Stimulated activated CD4-positive, alpha-beta T cell treated with anti-CD3 and anti-CD28 coated beads, Interleukin-2, amount 100 ng/mL, for 48 hours (primary cell): ENCODE measurements around the gene SPHKAP.
"Not testable (repeated sequence)": the region's sequence is repeated elsewhere in the genome, so short reads cannot be mapped to it uniquely, and the experiment has no call there.

Experiments used
- DNase-seq, 2 donors: peaks; one replicate each; pipeline ENCODE4 v3.0.0-alpha.2; 2020

SPHKAP gene

DNA sequence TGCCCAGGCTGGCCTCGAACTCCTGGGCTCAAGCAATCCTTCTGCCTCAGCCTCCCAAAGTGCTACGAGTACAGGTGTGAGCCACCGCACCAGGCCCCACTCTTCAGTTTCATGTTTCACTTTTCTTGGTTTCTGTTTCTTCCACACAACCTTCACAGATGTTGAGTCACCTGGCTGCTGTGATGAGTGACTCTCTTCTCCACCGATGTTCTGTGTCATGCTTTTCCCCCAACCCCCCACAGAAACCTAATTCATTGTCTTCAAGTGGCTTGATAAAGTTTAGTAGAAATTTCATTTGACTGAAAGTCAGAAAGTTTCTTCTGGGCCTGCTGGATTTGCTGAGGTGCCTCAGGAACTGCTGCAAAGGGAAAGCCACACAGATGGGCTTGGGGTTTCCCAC lies 78.5 kb downstream of the SPHKAP start:
- no peak for DNase-seq

DNA sequence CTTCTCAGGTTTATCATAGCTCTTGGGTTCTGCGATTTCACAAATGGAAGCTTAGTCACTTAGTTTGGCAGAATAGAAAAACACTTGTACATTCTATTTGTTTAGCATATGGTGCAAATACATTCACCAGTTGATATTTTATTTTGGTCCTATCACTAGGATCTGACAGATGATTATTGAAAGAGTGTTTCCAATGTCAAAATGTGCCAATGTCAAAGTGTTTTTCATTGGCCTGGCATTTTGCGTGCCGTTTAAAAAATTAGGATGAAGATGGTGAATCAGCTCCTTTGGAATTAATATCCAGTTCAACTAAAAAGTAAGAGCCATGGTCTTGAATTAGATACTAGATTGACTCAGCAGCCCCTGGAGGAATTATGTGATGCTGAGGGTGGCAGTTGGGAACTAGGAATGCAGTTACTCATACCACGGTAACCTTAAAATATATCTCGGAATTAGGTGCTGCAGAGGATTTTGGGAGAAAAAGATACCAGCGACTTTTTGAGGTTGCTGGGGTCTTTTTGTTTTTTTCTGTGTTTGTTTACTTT lies 87.0 kb downstream of the SPHKAP start:
- no peak for DNase-seq

DNA sequence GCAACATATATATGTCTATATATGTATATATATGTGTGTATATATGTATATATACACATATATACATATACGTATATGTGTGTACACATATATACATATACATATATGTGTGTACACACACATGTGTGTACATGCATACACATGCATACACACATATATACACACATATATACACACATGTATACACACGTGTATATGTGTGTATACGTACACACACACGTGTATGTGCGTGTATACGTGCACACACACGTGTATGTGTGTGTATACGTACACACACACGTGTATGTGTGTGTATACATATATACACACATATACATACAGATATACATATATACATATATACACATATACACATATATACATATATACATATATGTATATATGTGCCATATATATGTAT lies 89.4 kb downstream of the SPHKAP start:
- DNase-seq: no peak

DNA sequence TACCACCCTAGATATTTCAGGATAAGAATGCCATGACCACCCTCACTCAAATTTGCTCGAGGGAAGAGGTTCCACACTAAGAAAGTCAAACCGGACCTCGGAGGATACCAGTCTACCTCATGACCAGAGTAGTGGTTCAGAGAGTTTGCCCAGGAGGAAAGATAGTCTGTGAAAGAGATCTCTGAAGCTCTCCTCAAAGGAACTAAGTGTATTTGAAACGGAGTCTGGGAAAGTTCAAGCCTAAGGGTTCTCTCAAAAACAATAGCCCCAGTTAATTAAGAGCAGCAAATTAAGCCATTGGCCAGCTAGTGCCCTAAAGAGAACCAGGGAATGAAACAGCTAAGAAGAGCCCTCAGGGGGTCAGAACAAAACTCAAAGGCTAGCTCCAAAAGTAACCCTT lies 94.9 kb downstream of the SPHKAP start:
- DNase-seq: no peak

DNA sequence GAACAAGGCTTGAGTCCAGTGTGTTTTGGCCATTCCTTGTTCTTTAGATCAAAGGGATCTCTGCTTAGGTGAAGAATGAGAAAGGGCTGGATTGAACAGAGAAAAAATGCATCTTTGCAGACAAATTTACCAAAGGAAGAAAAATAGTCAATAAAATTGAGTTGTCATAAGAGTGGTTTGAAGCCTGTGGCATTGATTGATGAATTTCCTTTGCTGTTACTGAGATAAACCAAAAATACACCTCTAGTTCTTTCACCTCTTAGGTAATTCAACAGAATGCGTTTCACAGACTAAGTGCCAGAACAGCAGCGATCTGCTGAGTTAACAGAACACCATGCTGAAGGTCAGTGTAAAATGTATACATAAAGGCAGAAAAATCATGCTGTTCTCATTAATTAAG lies 96.8 kb downstream of the SPHKAP start:
- DNase-seq: no peak

DNA sequence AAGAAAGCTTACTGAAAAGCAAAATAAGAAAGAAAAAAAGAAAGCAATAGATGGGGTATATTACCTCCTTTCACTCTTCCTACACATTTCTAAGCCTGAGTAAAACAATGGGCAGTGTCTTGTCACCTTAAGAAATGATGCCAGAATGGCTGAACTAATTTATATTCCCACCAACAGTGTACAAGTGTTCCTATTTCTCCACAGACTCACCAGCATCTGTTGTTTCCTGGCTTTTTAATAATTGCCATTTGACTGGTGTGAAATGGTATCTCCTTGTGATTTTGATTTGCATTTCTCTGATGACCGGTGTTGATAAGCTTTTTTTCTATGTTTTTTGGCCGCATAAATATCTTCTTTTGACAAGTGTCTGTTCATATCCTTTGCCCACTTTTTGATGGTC lies 98.4 kb downstream of the SPHKAP start:
- no peak for DNase-seq

DNA sequence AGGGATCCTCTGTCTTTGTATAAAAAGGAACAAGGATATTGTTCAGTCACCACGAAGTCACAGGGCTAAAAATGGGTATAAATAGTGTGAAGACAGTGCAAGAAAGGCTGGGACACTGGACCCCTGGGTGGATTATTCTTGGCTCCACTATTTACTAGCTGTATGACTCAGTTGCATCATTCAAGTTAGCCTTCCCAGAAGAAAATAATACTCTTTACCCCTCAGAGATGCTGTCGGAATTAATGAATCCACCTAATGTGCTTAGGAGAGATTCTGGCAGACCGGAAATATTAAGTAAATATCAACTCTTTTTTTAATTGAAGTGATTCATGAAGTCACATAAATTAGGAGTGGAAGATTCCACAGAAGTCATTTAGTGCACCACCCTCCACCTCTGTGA lies 98.9 kb downstream of the SPHKAP start:
- DNase-seq: no peak

DNA sequence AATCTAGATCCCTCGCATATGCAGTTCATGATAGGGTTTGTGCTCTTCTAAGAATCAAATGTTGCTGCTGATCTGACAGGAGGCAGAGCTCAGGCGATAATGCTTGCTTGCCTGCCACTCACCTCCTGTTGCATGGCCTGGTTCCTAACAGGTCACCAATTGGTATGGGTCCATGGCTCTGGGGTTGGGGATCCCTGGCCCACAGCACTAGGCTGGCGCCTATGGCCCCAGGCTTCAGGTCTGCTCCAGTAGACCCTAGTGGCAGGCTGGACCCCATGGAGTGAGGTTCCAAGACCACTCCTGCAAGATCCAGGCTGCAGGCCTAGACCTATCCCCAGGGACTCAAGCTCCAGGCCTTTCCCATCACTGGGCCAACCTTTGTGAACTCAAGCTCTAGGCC lies 102.3 kb downstream of the SPHKAP start:
- no peak for DNase-seq

DNA sequence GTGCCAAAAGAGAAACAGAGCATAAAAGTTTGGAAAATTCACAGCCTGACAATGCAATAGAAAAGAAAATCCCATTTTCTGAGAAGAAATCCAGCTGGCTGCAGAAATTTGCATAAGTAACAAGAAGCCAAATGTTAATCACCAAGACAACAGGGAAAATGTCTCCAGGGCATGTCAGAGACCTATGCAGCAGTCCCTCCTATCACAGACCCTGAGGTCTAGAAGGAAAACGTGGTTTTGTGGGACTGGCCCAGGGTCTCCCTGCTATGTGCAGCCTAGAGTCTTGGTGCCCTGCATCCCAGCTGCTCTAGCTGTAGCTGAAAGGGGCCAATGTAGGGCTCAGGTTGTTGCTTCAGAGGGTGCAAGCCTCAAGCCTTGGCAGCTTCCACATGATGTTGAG lies 104.8 kb downstream of the SPHKAP start:
- DNase-seq: not testable (repeated sequence)

DNA sequence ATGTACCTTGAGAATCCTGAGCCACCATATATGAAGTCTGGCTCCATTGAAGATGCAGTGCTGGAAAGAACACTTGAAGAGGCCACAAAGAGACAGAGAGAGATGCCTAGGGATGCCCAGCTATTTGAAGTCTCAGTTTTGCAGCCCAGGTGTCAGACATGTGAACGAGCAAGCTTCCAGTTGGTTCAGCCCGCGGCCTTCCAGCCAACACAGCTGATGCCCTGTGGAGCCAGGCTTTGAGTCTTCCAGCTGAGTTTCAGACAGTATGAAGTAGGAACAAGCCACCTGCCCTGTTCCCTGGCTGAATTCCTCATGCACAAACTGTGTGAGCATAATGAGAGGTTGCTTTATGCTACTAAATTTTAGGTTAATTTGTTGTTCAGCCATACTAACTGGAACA lies 108.8 kb downstream of the SPHKAP start:
- DNase-seq: no peak

DNA sequence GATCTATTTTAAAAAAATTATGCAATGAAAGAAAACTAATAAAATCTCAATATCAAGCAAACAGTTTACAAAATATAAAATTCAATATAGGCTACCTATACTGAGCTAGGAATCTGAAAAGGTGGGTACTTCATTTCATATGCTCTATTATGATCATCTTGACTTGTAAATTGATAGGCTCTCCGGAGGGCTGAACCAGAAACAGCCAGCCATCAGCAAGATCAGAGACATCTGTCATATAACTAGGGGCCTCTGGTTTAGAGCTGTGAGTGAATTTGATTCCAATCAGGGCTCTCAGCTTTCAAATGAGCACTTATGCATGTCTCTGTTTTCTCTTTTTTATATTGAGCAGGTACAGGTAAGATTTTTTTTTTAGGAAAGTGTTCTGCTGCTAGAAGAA lies 114.2 kb downstream of the SPHKAP start:
- no peak for DNase-seq

DNA sequence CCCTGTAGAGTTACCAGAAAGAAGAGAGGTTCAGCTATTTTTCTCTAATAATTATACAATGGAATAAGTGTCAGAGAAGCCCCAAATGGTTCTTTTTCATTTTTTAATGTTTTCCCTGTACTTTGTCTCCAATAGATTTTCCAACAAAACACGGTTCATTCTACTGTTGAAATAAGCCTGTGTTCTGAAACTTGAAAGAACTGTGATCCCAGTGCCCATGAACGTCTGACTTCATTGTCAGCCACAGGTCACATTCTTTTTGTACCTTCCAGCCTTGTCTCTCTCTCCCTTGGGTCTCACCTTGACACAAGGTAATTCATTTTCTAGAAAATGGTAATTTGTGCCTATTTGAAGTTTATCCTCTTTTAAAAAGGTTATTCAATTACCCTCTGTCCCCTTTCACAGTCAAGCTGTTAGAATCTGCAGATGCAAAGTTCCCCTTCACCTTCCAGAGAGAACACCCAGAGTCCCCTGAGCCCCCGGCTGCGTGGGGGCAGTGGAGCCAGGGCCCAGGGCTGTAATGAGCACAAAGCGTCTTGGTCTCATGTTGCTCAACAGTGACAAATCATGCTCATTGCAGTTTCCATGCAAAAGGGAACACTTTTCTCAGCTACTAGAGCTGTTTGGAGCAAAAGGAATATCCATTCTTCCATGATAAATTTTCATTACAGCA lies 115.2 kb downstream of the SPHKAP start:
- DNase-seq: no peak

DNA sequence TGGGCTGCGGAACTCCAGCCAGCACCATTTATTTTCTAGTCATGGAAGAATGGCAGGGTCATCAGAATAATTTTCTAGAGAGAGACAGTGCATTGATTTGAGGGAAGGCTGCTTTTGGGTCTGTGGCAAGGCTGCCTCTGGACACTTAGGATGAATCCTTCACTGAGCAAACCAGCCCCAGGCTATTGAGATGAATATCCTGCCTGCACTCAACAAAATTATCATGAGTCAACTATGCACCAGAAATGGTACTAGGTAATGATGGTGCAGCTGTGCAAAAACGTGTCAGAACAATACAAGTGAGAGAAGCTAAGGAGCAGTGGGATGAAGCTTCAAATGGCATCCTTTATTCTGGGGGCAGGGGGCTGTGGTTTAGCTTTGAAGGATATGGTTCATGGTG lies 115.8 kb downstream of the SPHKAP start:
- no peak for DNase-seq

DNA sequence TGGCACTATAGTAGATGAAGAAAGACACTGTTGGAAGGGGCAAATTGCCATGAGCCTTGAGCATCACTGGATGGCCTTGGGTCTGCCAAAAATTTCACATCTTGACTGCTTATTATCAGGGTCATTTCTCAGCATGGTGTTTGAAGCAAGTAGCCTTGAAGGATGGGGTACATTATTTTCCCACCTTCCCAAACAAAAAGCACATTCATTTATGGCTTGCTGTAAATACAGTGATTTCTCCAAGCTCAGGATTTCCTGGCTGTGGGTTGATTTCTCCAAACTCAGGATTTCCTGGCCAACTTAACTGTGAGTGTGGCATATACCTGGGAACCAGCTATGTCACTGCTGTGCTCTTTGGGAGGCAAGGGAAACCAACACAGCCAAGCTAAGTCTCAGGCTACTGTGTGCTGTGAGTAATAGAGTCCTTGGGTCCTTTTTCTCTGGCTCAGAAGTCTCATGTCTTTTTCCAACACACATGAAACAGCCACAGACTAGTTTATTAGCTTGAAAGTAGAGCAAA lies 116.6 kb downstream of the SPHKAP start:
- DNase-seq: no peak

DNA sequence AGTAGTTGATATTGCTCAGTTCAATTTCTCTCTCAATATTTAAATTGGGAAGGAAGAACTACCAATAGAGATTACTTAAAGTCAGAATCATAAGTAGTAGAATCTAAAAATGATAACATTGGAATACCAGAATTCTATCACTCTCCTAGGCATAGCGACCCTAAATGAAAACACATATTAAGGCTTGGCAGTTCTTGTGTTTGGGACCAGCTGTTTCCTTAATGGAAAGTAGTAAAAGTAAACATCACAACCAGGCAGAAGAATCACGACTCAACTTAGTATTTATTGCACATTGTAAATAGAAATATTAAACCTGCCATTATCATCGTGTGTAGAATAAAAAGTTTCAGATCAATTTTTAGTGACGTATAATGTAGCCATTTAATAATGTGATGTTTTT lies 117.5 kb downstream of the SPHKAP start:
- DNase-seq: no peak

DNA sequence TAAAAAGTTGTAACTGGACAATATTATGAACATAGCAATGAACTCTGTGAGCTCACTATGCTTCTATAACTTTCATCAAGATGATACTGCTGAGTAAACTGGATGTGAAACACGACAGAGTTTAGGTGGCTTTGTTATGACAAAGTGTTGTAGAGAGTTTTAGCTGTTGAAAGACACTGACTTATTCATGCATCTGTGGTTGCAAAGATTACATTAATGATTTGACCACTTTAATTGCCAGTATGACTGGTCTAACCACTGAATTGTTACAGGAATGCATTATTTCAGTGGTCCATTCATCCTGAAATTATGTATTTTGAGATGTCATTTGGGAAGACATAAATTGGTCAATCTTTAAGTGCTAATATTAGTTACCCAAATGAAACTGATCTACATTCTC lies 117.9 kb downstream of the SPHKAP start:
- no peak for DNase-seq

DNA sequence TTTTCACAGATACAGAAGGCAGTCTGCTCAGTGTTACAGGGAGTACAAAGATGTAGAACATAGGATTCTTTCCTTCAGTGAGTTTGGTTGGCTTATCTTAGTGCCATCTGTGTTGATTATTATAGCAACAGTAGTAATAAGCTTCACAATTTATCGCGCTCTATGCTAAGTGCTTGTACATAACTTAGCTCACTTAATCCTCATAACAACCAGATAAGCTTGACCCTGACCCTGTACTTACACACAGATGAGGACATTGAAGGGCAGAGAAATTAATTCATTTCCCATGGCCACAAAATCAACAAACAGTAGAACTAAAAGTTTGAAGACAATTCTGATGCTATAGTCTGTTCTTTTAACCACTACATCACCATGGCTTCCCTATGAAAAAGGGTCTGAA lies 121.8 kb downstream of the SPHKAP start:
- no peak for DNase-seq

DNA sequence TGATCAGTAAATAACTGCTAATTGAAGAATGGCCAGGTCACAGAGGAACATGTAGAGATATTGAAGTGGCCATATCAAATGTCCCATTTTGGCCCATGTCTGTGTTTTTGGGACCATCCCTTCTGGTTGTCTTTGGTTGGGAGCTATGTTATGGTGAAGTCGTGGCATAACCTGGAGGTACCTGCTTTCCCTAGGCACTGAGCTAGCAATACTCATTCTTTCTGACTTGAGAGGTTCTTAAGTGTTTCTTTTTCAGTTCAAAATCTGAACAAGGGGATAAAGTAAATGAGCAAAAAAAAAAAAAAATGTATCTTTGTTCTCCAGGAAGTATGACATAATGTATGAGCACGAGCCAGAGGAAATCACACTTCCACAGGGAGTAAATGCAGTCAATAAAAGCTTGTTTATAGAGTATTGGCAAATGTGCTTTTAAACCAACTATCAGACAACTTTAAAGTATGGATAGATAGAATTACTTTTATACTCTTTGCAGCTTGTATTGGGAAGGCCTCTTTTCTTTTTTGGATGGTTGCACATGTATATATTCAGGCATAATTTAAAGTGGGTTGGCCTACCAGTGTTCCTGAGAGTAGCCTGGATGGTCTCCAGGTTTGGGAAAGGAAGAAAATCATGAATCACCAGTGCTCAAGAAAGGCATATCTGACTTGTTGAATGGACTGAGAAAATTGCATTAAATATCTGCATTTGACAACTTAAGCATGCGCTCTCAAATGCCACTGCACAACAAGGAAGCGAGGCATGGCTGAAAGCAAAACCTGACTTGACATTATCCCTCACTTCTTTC lies 125.0 kb downstream of the SPHKAP start:
- no peak for DNase-seq

DNA sequence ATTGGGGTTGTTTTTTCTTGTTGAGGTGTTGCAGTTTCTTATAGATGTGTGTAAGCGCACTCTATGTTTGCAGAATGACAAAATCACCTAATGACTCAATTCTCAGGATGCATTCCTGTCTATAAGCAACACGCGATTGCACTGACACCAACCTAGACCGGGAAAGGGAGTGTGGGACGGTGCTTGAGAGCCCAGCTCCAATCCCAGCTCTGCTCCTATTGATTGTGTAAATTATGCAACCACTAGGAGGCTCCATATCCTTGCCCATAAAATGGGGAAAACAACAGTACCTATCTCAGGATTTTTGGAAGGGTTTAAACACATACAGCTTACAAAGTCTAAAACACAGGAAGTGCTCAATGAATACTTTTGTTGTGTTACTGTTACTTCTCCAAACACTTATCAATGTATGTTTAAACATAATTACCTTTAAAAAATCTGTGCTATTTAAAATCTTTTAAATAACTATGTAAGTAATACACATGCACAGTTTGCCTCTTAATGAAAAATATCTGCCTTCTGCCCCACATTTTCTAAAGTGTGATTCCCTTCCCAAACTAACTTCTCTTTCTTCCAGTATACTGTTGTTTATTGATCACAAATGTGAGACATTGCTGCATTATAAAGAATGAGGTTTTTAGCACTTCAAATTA lies 132.5 kb downstream of the SPHKAP start:
- DNase-seq: no peak

DNA sequence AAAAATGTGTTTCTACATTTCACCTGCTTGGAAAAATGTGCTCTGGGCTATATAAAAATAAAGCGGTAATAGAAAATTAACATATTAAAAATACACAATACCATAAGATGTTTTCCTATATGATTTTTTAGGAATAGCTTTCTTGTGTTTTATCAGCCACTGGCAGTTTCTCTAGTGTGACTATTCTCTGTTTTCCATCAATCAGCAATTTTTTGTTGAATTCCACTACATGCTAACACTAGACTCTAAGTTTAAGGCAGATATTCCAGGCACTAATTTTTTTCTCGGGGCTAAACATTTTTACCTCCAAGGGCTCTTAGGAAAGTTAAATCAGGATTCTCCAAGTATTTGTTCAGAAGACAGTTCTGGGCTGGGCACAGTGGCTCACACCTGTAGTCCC lies 140.5 kb downstream of the SPHKAP start:
- DNase-seq: no peak

DNA sequence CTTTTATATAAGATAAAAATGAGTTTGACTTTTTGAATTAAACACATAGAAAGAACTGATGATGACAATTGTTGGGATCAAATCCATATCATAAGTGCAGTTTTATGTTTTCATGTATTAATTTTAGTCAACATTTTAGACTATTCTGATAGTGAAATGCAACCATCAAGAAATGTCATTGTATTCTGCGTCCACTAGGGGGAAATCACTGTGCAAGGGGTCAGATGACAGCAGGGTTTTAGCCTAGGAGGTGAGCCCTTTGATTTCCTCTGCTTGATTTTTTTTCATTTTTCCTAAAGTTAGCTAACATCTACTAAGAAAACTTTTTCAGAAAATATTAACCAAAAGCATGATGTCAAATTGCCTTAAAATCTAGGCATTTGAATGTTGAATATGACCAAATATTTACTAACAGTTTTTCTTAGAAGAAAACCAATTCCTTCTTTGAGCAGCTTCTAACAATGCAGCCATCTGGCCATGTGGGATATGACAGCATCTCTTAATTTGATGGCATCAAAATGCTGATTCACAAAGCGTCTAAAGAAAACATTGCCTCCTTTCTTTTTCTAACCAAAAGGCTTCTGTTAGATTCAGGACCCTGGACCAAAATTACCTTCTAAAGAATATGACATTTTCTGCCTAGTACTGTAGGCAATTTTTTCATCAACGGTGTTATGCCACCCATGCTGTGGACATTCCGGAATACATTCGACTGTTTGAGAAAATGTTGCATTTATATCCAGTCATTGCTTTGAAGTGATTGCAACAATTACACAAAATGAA lies 141.5 kb downstream of the SPHKAP start:
- no peak for DNase-seq

DNA sequence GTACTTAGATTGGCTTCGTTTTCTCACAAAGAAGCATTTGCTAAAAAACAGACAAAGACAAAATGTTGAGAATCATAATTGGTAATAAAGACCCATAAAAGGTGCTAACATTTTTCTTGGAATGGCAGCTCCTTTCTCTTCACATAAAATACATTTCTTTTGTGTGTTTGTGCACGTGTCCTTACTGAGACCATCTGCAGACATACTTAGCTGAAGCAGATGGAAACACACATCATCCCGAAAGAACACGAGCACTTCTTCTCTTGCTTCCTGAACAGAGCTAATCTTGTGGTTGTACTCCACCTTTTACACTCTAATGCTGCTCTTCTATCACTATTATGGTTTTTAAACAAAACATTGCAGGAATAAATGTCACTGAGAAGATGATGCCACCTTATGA lies 142.5 kb downstream of the SPHKAP start:
- no peak for DNase-seq

DNA sequence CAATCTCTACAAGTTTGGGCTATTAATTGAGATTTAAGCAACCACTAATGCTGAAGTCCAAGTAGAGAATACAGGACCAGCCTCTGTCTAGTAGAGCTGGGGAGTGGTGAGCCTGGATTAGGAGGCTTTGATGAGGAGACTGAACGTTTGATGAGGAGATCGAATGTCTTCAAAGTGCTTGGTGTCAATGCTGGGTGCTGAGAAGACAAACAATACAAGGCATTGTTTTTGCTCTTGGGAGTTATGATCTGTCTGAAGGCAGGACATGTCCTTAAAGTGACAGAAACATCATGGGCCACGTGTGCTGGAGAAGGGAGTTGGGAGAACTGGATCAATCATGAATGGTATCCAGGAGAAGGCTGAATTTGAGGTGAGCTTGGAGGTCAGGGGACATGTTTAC lies 143.6 kb downstream of the SPHKAP start:
- no peak for DNase-seq
